Amygdala (tissue), 56 donors: ENCODE results near the gene PPIL6.
"Not testable (repeated sequence)": the region's sequence is repeated elsewhere in the genome, so short reads cannot be mapped to it uniquely, and the experiment has no call there.

Experiments
- DNase-seq, 56 donors: peaks; one replicate each; lab custom pipeline; 2025; lab: John Stamatoyannopoulos, UW

The PPIL6 gene

DNA sequence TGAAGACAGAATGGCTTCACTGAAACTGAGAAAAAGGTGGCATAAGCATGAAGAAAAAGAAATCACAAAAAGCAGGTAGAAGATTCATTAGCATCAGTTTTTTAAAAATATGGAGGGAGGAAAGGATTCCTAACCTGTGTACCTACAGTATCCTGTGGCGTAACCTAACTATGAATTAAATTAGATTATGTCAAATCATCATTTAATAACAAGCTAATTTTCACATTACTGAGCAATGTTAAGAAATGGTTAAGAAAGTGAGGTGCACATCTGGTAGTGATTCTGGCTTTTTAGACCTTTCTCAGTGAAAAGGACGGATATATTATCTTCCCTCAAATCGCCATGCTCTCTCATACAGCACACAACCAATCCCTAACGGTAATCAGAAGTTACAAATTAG is 70.7 kb downstream of the PPIL6 start:
- no peak for DNase-seq

DNA sequence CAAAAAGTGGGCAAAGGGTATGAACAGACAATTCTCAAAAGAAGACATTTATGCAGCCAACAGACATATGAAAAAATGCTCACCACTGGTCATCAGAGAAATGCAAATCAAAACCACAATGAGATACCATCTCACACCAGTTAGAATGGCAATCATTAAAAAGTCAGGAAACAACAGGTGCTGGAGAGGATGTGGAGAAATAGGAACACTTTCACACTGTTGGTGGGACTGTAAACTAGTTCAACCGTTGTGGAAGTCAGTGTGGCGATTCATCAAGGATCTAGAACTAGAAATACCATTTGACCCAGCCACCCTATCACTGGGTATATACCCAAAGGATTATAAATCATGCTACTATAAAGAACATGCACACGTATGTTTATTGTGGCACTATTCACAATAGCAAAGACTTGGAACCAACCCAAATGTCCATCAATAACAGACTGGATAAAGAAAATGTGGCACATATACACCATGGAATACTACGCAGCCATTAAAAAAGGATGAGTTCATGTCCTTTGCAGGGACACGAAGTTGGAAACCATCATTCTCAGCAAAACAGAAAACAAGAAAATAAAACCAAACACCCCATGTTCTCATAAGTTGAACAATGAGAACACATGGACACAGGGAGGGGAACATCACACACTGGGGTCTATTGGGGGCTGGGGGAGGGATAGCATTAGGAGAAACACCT is 75.9 kb downstream of the PPIL6 start:
- not testable (repeated sequence) for DNase-seq

DNA sequence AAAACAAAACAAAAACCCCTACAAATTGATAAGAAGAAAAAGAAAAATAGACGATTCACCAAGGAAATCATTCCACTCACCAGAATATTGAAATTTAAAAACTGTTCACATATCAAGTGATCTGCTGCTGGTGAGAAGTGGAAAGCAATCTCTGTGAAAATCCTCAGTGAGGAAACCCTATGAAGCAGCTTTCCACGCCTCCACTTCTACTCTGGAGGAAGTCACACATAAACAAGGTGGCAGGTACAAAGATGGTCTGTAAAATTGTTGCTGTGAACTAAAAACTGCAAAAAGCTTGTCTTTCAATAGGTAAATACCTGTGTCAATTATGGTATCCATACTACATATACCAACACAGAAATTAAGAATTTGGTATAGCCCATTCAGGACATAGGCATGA is 76.7 kb downstream of the PPIL6 start:
- no peak for DNase-seq

DNA sequence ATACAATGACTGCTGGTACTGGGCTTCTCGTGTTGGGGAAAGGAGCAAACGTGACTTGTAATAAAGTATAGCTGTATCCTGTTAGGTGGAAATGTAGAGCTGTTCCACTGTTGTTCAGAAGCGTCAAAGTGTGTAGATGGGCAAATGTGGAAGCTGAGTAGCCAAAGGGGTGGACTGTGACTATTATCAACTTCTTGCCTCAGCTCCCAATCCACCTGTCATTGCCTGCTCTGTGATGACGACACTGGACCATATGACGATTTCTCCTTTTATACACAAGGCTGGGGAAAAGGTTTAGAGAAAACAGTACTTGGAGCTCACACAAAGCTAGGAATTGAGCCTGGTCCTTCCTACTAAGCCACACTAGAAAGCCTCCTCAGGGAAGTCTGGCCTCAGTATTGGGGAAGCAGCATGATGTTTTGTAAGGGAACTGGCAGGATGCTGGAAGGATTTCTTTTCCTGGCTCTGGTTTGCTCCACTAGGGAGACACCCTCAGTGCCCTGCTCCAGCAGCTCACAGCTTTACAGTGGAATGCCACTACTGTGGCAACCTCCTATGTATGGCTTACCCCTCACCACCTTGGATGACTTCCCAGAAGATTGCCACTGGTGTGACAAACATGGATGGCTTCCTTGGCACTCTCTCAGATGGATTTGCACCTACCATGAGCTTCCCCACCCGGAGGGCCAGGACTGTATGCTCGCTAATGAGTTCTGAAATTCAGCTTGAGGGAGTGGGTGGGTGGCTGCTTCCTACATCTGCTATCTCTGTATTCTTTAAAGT is 78.1 kb downstream of the PPIL6 start:
- DNase-seq, result peak in 3 of 56 donors; percentile 13 to 32 (median 13)

DNA sequence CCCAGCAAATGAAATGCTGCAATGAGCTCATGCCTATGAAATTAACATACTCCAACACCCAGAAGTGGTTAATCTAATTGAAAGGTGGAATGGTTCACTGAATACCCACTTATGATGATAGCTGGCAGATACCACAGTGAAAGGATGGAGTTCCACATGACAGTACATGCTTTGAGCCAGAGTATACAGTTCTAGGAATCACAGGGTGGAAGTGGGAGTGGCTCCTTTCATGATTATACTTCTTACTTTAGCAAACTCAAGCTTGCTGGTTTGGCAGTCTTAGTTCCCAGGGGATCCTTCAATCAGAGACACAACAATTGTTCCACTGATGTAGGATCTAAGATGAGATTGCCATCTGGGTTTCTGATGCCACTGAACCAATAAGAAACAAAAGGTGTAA is 79.6 kb downstream of the PPIL6 start:
- DNase-seq, result no peak

DNA sequence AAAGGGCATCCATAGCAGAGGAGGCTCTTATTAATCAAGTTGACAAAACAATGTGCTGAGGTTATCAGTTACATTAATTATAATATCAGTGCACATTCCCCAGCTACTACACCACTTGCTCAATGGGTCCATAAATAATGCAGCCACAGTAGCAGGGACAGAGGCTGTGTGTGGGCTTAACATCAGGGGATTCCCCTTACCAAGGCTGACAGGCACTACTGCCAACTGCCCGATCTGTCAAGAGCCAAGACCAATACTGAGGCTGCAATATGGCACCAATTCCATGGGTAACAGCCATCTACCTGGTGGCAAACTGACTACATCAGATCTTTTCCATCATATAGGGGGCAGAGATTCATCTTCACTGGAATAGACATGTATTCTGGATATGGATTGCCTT is 80.1 kb downstream of the PPIL6 start:
- no peak for DNase-seq

DNA sequence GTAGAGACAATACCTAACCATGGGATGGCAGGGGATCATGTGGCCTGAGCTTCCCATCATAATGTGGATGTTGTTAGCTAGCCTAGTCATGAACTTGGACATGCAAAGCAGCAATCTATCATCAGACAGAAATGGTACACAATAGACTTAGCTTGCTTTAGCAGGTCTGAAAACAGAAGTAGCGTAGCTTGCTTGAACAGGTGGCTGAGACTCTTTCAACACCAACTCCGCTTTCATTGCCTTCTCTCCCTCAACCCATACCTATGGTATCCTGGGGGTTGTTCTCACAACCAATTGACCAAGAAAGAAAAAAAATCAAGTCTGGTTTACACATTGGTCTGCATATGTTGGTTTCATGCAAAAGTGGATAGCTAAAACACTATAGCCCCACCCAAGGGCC is 81.2 kb downstream of the PPIL6 start:
- no peak for DNase-seq

DNA sequence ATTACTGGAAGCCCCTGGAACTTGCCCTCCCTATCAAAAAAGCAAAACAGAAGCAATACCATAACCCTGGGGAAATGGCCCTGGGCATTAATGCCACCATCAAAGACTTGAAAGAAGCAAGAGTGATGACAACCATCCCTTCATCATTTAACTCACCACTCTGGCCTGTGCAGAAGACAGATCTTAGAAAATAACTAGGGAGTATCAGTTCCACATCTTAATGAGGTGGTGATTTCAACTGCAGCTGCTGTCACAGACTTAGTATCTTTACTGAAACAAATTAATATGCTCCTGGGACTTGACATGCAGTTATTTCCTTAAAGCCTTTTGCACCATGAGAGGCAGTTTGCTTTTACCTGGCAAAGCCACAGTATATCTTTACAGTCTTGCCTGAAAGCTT is 82.2 kb downstream of the PPIL6 start:
- DNase-seq, result no peak

DNA sequence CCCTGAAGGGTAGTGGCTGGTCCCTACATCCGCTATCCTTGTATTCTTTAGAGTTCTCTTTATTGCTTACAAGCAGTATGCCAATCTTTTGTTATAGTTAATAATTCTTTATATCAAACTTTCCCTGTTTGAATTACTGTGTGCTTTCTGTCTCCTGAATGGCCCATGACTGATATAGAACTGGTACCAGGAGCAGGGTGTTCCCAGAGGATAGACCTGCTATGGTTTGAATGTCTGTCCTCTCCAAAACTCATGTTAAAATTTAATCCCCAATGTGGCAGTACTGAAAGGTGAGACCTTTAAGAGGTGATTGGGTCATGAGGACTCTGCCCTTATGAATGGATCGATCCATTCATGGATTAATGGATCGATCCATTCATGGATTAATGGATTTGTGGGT is 84.2 kb downstream of the PPIL6 start:
- DNase-seq, result no peak

DNA sequence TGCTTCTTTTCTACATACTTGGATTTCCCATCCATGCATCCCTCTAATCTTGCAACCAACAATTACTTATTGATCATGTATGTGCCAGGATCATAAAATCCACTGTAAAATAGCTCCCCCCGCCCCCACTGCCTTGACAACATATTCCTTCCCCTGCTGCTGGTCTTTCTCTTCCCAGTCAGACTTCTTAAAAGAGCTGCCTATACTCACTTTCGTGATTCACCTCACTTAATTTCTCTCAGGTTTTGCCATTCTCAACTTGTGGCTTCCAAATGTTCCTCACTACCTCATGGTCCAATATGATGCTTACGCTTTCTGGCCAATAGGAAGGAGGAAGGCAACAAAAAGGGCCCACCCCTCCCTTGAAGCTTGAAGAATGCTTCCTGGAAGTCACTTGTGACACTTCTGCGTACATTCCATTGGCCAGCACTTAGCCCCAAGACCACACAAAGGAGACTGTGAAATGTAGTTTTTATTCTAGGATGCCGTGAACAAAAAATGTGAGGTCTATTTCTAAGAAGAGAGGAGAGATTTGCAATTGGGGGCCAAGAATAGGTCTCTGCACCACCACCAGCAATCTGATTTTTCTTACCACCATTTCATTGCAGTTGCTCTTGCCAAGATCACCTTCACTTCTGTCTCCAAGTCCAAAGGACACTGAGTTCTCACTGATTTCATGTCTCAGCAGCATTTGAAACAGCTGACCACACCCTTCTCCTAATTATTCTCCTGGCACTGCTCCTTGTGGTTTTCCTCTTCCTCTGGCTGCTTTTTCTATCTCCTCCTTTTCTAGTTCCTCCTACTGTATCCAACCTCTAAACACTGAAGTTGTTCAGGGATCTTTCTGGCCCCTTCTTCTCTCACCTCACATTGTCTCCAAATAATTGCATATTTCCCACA is 88.9 kb downstream of the PPIL6 start:
- DNase-seq, result no peak

DNA sequence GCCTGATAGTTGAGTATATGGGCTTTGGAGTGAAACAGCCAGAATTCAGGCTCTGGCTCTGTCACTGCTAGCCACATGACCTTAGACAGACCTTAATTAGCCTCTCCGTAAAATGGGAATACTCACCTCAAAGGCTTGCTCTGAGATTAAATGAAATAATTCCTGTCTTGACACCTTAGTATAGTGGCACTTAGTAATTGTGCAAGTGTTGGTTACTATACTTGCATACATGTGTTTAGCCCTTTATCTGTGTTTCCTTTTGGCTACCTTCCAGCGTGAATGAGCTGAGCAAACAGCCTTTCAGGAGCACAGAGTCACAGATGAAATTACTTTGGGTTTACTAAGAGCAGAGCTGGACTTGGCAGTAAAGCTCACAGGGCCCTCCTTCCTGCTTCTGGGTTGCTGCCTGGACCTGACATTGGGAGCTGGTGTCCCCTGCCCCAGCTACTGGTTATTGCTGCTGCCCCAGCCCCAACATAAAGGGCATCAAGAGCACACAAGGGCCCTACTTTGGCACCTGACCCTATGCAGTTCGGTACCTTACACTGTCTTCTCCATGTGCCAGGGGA is 90.9 kb downstream of the PPIL6 start:
- no peak for DNase-seq

DNA sequence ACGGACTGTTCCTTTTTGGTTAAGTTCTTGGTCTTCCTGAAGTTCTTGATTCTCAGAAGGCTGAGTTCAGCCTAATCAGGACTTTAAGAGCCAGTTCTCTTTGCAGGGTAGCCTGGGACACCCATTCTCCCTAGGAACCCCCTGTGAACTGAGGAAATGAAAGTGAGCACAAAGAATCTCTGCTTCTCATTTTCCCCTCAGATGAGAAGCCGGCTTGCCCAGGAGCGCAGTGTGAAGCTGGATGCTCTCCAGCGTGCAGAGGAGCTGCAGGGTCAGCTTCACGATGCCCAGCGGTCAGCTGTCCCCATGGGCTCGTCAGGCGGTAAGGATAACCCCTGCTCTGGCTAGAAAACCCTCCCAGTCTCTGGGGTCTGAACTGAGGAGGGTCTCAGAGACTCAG is 92.2 kb downstream of the PPIL6 start:
- DNase-seq, result peak in 2 of 56 donors; percentile 5 to 8

DNA sequence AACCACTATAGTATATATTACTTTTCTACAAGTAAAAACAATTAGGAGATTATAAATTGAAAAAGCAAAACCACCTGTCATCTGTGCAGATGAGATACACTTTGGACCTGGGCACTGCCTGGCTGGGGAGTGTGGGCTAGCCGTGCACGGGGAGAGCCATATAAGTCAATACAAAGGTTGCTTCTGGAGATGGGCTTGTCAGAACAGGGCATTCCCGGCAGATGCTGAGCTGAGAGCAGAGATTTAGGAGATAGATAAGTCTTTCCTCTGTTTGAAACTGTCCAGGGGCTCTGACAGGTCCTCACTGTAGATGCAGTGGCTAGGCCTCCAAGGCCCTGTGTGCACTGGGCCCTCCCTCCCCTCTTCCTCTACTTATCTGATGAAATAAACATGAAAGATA is 92.6 kb downstream of the PPIL6 start:
- DNase-seq, result no peak

DNA sequence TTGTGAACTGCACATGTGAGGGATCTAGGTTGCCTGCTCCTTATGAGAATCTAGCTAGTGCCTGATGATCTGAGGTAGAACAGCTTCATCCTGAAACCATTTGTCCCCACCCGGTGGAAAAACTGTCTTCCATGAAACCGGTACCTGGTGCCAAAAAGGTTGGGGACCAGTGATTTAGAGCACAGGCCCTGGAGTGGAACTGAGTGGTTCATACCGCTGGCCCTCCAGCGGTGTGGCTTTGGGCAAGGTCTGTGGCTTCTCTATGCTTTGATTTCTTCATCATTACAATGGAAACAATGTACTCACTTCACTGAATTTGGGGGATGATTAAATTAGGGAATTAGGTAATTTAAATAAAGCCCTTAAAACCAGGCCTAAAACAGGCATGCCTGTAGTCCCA is 94.4 kb downstream of the PPIL6 start:
- no peak for DNase-seq

DNA sequence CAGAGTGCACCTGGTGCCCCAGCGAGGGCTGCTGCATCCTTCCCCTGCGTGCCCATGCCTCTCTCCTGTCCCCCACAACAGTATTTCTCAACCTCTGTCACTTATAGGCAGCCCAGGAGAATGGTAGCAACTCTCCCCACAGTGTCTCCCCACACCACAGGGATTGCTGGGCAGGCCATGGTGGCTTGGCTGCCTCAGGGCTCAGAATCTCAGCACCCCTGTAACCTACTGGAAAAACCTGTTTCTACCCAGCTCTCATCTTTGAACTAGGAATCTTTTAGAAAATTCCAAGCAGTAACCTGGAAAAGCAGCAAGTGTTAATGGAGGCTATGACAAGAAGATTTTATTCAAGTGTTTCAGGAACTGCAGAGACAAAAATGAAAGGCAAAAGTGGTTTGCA is 96.2 kb downstream of the PPIL6 start:
- no peak for DNase-seq

DNA sequence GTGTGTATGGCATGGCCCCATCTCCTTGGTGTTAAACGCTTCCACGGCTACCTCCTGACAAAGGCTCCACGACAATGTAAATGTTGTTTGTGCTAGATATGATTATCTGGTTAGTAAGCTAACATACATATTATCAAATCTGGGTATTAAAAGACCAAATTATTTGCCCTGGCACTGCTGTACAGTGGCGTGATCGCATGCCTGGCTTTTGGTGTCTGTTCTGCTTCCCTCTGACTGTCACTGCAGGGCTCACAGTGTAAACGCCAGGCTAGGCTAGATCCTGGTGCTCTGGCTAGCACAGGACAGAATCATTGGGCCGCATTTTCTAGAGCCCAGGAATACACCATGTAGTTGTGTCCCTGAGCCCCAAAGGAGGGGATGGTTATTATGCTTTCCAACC is 96.9 kb downstream of the PPIL6 start:
- DNase-seq, result no peak

DNA sequence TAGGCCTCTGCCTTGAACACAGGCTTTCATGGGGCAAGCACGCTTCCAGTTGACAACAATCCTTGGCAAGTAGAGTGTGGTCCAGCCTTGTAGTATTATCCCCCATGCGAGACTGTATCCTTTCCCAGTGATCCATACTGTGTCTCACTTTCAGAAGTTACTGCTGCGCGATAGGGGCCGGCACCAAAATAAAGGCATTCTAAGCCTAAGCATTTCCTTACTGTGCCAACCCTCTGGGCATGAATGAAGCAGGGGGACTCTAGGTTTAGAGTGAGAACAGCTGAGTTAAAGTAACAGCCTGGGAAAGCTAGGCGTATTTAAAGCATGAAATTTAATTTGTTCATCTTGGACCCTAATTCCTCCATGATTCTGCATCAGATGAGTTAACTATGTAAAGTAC is 97.5 kb downstream of the PPIL6 start:
- no peak for DNase-seq

DNA sequence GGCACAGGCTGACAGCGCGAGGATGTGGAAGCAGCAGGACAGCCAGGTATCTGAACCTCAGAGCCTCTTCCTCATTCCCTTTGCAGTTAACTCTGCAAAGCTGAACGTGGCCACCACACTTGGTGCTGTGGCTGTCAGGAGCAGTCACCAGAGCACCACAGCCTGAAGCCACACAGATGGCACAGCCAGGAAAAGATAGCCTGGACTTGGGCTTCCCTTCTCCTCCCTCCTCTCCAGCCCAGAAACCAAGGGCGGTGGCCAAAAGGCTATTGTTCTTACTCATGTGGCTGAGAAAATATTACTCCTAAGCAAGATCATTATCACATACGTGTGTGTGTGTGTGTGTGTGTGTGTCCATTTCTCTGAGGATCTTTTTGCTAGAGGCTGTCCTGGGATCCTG is 97.9 kb downstream of the PPIL6 start:
- DNase-seq, result no peak

DNA sequence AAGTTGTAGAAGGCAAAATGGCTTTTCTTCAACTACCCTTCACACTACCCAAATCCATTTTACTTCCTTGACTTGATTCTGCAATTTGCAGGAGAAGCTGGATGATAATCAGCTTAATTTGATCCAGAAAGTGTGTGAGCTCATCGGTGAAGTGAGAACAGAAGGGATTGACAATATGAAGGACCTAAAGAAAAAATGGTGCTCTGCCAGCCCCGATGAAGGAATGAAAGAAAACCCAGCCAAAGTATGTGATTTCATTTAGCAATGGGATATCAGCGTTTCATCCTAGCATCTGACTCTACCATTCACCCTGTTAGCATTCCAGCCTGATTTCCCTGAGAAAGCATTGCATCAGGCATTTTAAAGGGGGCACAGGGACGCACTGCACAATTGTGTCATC is 99.6 kb downstream of the PPIL6 start:
- no peak for DNase-seq
